WTC11 (cell line): Measurements from ENCODE around the gene CCP110. TPM values are rescaled to one million over a fixed set of nuclear protein-coding genes. Genes with fewer than 3 reads are reported as not detected.

Experiments used
- ATAC-seq: fragments of 200-7000 bp; cut with Tn5 transposase; 2 replicates; pipeline ENCODE4 v1.10.0; 2021; ENCODE audit warnings: mild to moderate bottlenecking, moderate library complexity
- CTCF ChIA-PET: fragments of 300-600 bp; sonication (Branson Sonifier 250); formaldehyde crosslinking; loops from one replicate; lab custom pipeline; 2021; ENCODE audit warnings: antibody characterized with exemption; lab: Charles Lee
- POLR2A ChIA-PET: fragments of 350-600 bp; sonication (Branson Sonifier 250); formaldehyde crosslinking; loops from one replicate; lab custom pipeline; 2021; ENCODE audit warnings: antibody characterized with exemption; lab: Charles Lee
- DNase-seq: peaks from one replicate; pipeline ENCODE4 v3.0.0; 2021; ENCODE audit warnings: low spot score
- H3K27ac Mint-ChIP-seq: 2 replicates; pipeline ENCODE4 v1.8.0; 2021; ENCODE audit warnings: mixed read lengths
- H3K27me3 Mint-ChIP-seq: 2 replicates; pipeline ENCODE4 v1.8.0; 2021; ENCODE audit warnings: low read depth, mild to moderate bottlenecking, moderate library complexity, mixed read lengths
- H3K36me3 Mint-ChIP-seq: 2 replicates; pipeline ENCODE4 v1.8.0; 2021; ENCODE audit warnings: mixed read lengths
- H3K4me1 Mint-ChIP-seq: 2 replicates; pipeline ENCODE4 v1.8.0; 2022; ENCODE audit warnings: mixed read lengths
- H3K4me3 Mint-ChIP-seq: 2 replicates; pipeline ENCODE4 v1.8.0; 2021; ENCODE audit warnings: mild to moderate bottlenecking, moderate library complexity, mixed read lengths
- H3K9me3 Mint-ChIP-seq: 2 replicates; pipeline ENCODE4 v1.8.0; 2021; ENCODE audit warnings: mixed read lengths
- ESRRA ChIP-seq: sonication (generic); formaldehyde crosslinking; IDR thresholded peaks from 2 replicates; pipeline ENCODE4 v1.8.1; 2022; ENCODE audit warnings: mild to moderate bottlenecking, missing genetic modification reagents, borderline replicate concordance
- FOXP1 ChIP-seq: sonication (generic); formaldehyde crosslinking; IDR thresholded peaks from 2 replicates; pipeline ENCODE4 v1.8.0; 2022; ENCODE audit warnings: missing genetic modification reagents, mild to moderate bottlenecking, moderate library complexity, borderline replicate concordance
- MXD4 ChIP-seq: fragments of 250-450 bp; sonication (Bioruptor Pico); IDR thresholded peaks from 2 replicates; pipeline ENCODE4 v1.8.0; 2021; ENCODE audit warnings: mild to moderate bottlenecking, moderate library complexity, borderline replicate concordance
- MYBL2 ChIP-seq: sonication (generic); formaldehyde crosslinking; IDR thresholded peaks from 2 replicates; pipeline ENCODE4 v1.8.1; 2023; ENCODE audit warnings: mild to moderate bottlenecking, moderate library complexity, missing genetic modification reagents
- PRRX2 ChIP-seq: fragments of 250-450 bp; sonication (Bioruptor Pico); IDR thresholded peaks from 2 replicates; pipeline ENCODE4 v1.8.0; 2021; ENCODE audit warnings: mild to moderate bottlenecking
- SOX15 ChIP-seq: fragments of 250-450 bp; sonication (Bioruptor Pico); IDR thresholded peaks from 2 replicates; pipeline ENCODE4 v1.9.0; 2021; ENCODE audit warnings: mild to moderate bottlenecking
- STAT6 ChIP-seq: sonication (generic); formaldehyde crosslinking; conservative IDR thresholded peaks from 2 replicates; pipeline ENCODE4 v1.8.1; 2023; ENCODE audit warnings: mild to moderate bottlenecking, low read depth, missing genetic modification reagents, moderate library complexity
- TEAD4 ChIP-seq: sonication (generic); formaldehyde crosslinking; IDR thresholded peaks from 2 replicates; pipeline ENCODE4 v1.8.0; 2022; ENCODE audit warnings: mild to moderate bottlenecking, missing genetic modification reagents
- TP53 ChIP-seq: sonication (generic); formaldehyde crosslinking; IDR thresholded peaks from 2 replicates; pipeline ENCODE4 v1.8.1; 2023; ENCODE audit warnings: mild to moderate bottlenecking, missing genetic modification reagents
- ZNF281 ChIP-seq: sonication (generic); formaldehyde crosslinking; IDR thresholded peaks from 2 replicates; pipeline ENCODE4 v1.8.0; 2023; ENCODE audit warnings: mild to moderate bottlenecking, missing genetic modification reagents
- total RNA-seq: library from RNA; stranded (reverse); gene quantifications from 3 replicates; pipeline ENCODE4 v1.2.3, GENCODE V29; 2021
- TF ChIP-seq, protein P1 (sequence below): sonication (generic); formaldehyde crosslinking; IDR thresholded peaks from 2 replicates; pipeline ENCODE4 v1.8.1; 2022; ENCODE audit warnings: low read depth, missing genetic modification reagents, borderline replicate concordance
- TF ChIP-seq, protein P2 (sequence below): fragments of 200-600 bp; IDR thresholded peaks from 2 replicates; pipeline ENCODE4 v1.8.0; 2022; ENCODE audit warnings: antibody characterized with exemption
- TF ChIP-seq, protein P3 (sequence below): sonication (generic); formaldehyde crosslinking; IDR thresholded peaks from 2 replicates; pipeline ENCODE4 v1.8.1; 2022; ENCODE audit warnings: mild to moderate bottlenecking, moderate library complexity, missing genetic modification reagents
- TF ChIP-seq, protein P4 (sequence below): sonication (generic); formaldehyde crosslinking; IDR thresholded peaks from 2 replicates; pipeline ENCODE4 v1.8.1; 2022; ENCODE audit warnings: missing genetic modification reagents, borderline replicate concordance
- TF ChIP-seq, protein P5 (sequence below): fragments of 250-450 bp; sonication (Bioruptor Pico); IDR thresholded peaks from 2 replicates; pipeline ENCODE4 v1.9.0; 2021; ENCODE audit warnings: mild to moderate bottlenecking

Gene CCP110
- total RNA-seq, 1 experiment from 2014 or later: 23.9 TPM

GRCh38 chr16:19582050-19582831 is 58.5 kb downstream of the CCP110 start (continued):
- no peak for TF ChIP-seq ZNF281 (CRISPR knock-in tag)
- TF ChIP-seq, protein P1, sequence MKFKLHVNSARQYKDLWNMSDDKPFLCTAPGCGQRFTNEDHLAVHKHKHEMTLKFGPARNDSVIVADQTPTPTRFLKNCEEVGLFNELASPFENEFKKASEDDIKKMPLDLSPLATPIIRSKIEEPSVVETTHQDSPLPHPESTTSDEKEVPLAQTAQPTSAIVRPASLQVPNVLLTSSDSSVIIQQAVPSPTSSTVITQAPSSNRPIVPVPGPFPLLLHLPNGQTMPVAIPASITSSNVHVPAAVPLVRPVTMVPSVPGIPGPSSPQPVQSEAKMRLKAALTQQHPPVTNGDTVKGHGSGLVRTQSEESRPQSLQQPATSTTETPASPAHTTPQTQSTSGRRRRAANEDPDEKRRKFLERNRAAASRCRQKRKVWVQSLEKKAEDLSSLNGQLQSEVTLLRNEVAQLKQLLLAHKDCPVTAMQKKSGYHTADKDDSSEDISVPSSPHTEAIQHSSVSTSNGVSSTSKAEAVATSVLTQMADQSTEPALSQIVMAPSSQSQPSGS: no peak
- no peak for TF ChIP-seq MXD4
- no peak for TF ChIP-seq TEAD4 (CRISPR knock-in tag)
- no peak for TF ChIP-seq ESRRA (CRISPR knock-in tag)

DNA sequence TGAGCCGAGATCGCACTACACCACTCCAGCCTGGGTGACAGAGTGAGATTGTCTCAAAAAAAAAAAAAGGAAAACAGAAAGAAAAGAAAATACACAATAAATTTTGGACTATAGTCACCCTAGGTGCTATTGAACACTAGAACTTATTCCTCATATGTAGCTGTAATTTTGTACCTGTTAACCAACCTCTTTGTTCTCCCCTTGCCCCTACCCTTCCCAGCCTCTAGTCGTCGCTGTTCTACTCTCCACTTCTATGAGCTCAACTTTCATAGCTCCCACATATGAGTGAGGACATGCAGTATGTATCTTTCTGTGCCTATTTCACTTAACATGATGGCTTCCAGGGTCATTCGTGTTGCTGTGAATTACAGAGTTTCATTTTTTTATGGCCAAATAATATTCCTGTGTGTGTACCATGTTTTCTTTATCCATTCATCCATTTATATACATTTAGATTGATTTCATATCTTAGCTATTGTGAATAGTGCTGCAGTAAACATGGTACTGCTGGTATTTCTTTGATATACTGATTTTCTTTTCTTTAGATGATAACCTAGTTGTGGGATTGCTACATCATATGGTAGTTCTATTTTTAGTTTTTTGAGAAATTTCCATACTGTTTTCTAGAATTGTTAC is 60.0 kb downstream of the CCP110 start:
- no peaks in the 10 kb centered on the region for H3K4me1 Mint-ChIP-seq
- peaks cover 10% of the 10 kb centered on the region for H3K9me3 Mint-ChIP-seq
- CTCF ChIA-PET: interaction anchor here (0.5 to 2.3 kb wide), 85 partner anchors 11 to 1171 kb away, joined by 3 to 119 read pairs (median 4); partner anchors contain the start of genes GDE1, IQCK and VPS35L
- ATAC-seq: peak; percentile 79
- H3K4me3 Mint-ChIP-seq: no peak overlapping the region
- no peak overlapping the region for H3K27ac Mint-ChIP-seq
- no peak for TF ChIP-seq PRRX2
- no peak for TF ChIP-seq STAT6 (CRISPR knock-in tag)
- TF ChIP-seq, protein P2, sequence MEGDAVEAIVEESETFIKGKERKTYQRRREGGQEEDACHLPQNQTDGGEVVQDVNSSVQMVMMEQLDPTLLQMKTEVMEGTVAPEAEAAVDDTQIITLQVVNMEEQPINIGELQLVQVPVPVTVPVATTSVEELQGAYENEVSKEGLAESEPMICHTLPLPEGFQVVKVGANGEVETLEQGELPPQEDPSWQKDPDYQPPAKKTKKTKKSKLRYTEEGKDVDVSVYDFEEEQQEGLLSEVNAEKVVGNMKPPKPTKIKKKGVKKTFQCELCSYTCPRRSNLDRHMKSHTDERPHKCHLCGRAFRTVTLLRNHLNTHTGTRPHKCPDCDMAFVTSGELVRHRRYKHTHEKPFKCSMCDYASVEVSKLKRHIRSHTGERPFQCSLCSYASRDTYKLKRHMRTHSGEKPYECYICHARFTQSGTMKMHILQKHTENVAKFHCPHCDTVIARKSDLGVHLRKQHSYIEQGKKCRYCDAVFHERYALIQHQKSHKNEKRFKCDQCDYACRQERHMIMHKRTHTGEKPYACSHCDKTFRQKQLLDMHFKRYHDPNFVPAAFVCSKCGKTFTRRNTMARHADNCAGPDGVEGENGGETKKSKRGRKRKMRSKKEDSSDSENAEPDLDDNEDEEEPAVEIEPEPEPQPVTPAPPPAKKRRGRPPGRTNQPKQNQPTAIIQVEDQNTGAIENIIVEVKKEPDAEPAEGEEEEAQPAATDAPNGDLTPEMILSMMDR: peak; percentile 80
- no peaks in the 10 kb centered on the region for H3K27me3 Mint-ChIP-seq
- H3K36me3 Mint-ChIP-seq: peaks cover 62% of the 10 kb centered on the region
- POLR2A ChIA-PET: interaction anchor here (0.7 kb wide), 1 partner anchor 17 kb away, joined by 3 read pairs; no protein-coding TSS in a partner anchor
- DNase-seq: peak; percentile 33

- DNase-seq: no peak
- H3K4me3 Mint-ChIP-seq: no peak overlapping the region
- H3K27me3 Mint-ChIP-seq: no peaks in the 10 kb centered on the region
- H3K4me1 Mint-ChIP-seq: no peaks in the 10 kb centered on the region
- ATAC-seq: no peak
- CTCF ChIA-PET: interaction anchor here (0.5 to 1.3 kb wide), 2 partner anchors 13 to 30 kb away, joined by 3 to 5 read pairs; no protein-coding TSS in a partner anchor
- H3K9me3 Mint-ChIP-seq: no peaks in the 10 kb centered on the region
- H3K36me3 Mint-ChIP-seq: peaks cover 33% of the 10 kb centered on the region
- no peak overlapping the region for H3K27ac Mint-ChIP-seq
- POLR2A ChIA-PET: no interaction called here
- TF ChIP-seq FOXP1 (no peak), TP53 (CRISPR knock-in tag) (no peak), ZNF281 (CRISPR knock-in tag) (no peak), MYBL2 (CRISPR knock-in tag) (no peak), SOX15 (CRISPR knock-in tag) (no peak), ESRRA (CRISPR knock-in tag) (no peak)
- TF ChIP-seq, protein P3, sequence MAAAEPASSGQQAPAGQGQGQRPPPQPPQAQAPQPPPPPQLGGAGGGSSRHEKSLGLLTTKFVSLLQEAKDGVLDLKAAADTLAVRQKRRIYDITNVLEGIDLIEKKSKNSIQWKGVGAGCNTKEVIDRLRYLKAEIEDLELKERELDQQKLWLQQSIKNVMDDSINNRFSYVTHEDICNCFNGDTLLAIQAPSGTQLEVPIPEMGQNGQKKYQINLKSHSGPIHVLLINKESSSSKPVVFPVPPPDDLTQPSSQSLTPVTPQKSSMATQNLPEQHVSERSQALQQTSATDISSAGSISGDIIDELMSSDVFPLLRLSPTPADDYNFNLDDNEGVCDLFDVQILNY: no peak
- TF ChIP-seq, protein P4, sequence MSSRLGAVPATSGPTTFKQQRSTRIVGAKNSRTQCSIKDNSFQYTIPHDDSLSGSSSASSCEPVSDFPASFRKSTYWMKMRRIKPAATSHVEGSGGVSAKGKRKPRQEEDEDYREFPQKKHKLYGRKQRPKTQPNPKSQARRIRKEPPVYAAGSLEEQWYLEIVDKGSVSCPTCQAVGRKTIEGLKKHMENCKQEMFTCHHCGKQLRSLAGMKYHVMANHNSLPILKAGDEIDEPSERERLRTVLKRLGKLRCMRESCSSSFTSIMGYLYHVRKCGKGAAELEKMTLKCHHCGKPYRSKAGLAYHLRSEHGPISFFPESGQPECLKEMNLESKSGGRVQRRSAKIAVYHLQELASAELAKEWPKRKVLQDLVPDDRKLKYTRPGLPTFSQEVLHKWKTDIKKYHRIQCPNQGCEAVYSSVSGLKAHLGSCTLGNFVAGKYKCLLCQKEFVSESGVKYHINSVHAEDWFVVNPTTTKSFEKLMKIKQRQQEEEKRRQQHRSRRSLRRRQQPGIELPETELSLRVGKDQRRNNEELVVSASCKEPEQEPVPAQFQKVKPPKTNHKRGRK (CRISPR knock-in tag): no peak
- TF ChIP-seq, protein P5, sequence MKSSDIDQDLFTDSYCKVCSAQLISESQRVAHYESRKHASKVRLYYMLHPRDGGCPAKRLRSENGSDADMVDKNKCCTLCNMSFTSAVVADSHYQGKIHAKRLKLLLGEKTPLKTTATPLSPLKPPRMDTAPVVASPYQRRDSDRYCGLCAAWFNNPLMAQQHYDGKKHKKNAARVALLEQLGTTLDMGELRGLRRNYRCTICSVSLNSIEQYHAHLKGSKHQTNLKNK: no peak
Observed at GRCh38 chr16:19588661-19589060, 64.9 kb downstream of the CCP110 start.
